Tibial nerve (tissue), 3 donors: ENCODE data around the gene CENPI.

Experiments used
- CTCF ChIP-seq, 5 experiments: fragments of 200-600 bp in 3 of 5; fragments of 450-650 bp in 2 of 5; sonication (generic) in 3 of 5; IDR thresholded peaks; one replicate each; pipeline ENCODE4 v1.5.1; 2016 to 2019; ENCODE audit warnings: antibody characterized with exemption in 5 of 5, mild to moderate bottlenecking in 3 of 5, moderate library complexity in 2 of 5
- POLR2A ChIP-seq, 2 donors: fragments of 450-650 bp; IDR thresholded peaks; one replicate each; pipeline ENCODE4 v1.6.1; 2017; ENCODE audit warnings: antibody characterized with exemption in 2 of 2, mild to moderate bottlenecking in 2 of 2, moderate library complexity in 2 of 2

- TF ChIP-seq CTCF (IDR thresholded peaks at IDR 0.05) = no peak
- no peak for TF ChIP-seq POLR2A (IDR thresholded peaks at IDR 0.05)
Measured at GRCh38 chrX:101051549-101052302, 46.3 kb upstream of the CENPI start, which contains the start of gene TRMT2B.
